ENCODE data around the gene MKX.
A peak's percentile ranks its signal among the peaks of the same experiment; 100 is the strongest.

Gene MKX

GRCh38 chr10:27659786-27660185 is 85.8 kb downstream of the MKX start:
- Histone ChIP-seq H3K27me3 (ENCODE audit: insufficient read depth, low read length, poor library complexity) (no peaks in the 10 kb centered on the region), H3K18ac (ENCODE audit: low read length) (no peak overlapping the region), H4K5ac (ENCODE audit: low read length) (no peak overlapping the region), H2BK15ac (replicated peaks; ENCODE audit: low read depth) (no peak overlapping the region), H3K4ac (ENCODE audit: low read depth, low read length) (no peak overlapping the region), H3K23ac (ENCODE audit: low read length) (no peak overlapping the region), H3K27ac (ENCODE audit: low read depth, low read length) (no peak overlapping the region), H2AK5ac (ENCODE audit: low read length) (no peak overlapping the region), H3K9ac (ENCODE audit: low read length) (no peak overlapping the region), H3K4me2 (ENCODE audit: low read length) (no peak overlapping the region), H2BK5ac (ENCODE audit: low read length) (no peak overlapping the region), H2BK120ac (ENCODE audit: low read depth, low read length) (no peak overlapping the region), H3K56ac (ENCODE audit: low read length) (no peak overlapping the region), H3K4me3 (ENCODE audit: low read length) (no peak overlapping the region), H3K79me1 (ENCODE audit: low read length) (no peaks in the 10 kb centered on the region), H4K8ac (ENCODE audit: low read depth, low read length) (no peak overlapping the region), H3K79me2 (ENCODE audit: control insufficient read depth, insufficient read depth, low read length) (no peaks in the 10 kb centered on the region), H3K36me3 (ENCODE audit: control insufficient read depth, insufficient read depth, low read length) (no peaks in the 10 kb centered on the region), H3K4me1 (ENCODE audit: control insufficient read depth, low read depth, low read length) (no peaks in the 10 kb centered on the region)
- no CpG with 5 or more reads among the region's 6 CpGs for WGBS (ENCODE audit: extremely low coverage, insufficient coverage, low lambda C conversion rate)
- peak; percentile 11 for DNase-seq

- H3K9ac ChIP-seq (ENCODE audit: low read length), result no peak overlapping the region
- H4K8ac ChIP-seq (ENCODE audit: low read depth, low read length), result no peak overlapping the region
- H3K4me2 ChIP-seq (ENCODE audit: low read length), result no peak overlapping the region
- no peak overlapping the region for H4K5ac ChIP-seq (ENCODE audit: low read length)
- H3K27ac ChIP-seq (ENCODE audit: low read depth, low read length), result no peak overlapping the region
- no peaks in the 10 kb centered on the region for H3K27me3 ChIP-seq (ENCODE audit: insufficient read depth, low read length, poor library complexity)
- no peak overlapping the region for H3K56ac ChIP-seq (ENCODE audit: low read length)
- no peak for DNase-seq
- no peak overlapping the region for H2BK15ac ChIP-seq (replicated peaks; ENCODE audit: low read depth)
- no peak overlapping the region for H2AK5ac ChIP-seq (ENCODE audit: low read length)
- H2BK5ac ChIP-seq (ENCODE audit: low read length), result no peak overlapping the region
- no peaks in the 10 kb centered on the region for H3K79me2 ChIP-seq (ENCODE audit: control insufficient read depth, insufficient read depth, low read length)
- no CpG with 5 or more reads among the region's 7 CpGs for WGBS (ENCODE audit: extremely low coverage, insufficient coverage, low lambda C conversion rate)
- no peaks in the 10 kb centered on the region for H3K79me1 ChIP-seq (ENCODE audit: low read length)
- H3K23ac ChIP-seq (ENCODE audit: low read length), result no peak overlapping the region
- no peak overlapping the region for H2BK120ac ChIP-seq (ENCODE audit: low read depth, low read length)
- no peak overlapping the region for H3K18ac ChIP-seq (ENCODE audit: low read length)
- H3K36me3 ChIP-seq (ENCODE audit: control insufficient read depth, insufficient read depth, low read length), result no peaks in the 10 kb centered on the region
- no peak overlapping the region for H3K4me3 ChIP-seq (ENCODE audit: low read length)
- H3K4ac ChIP-seq (ENCODE audit: low read depth, low read length), result no peak overlapping the region
- H3K4me1 ChIP-seq (ENCODE audit: control insufficient read depth, low read depth, low read length), result no peaks in the 10 kb centered on the region
Observed at GRCh38 chr10:27658788-27659187, 86.8 kb downstream of the MKX start.

- no peak overlapping the region for H3K18ac ChIP-seq (ENCODE audit: low read length)
- H3K4me3 ChIP-seq (ENCODE audit: low read length), result no peak overlapping the region
- H3K56ac ChIP-seq (ENCODE audit: low read length), result no peak overlapping the region
- H2AK5ac ChIP-seq (ENCODE audit: low read length), result no peak overlapping the region
- no peaks in the 10 kb centered on the region for H3K79me2 ChIP-seq (ENCODE audit: control insufficient read depth, insufficient read depth, low read length)
- H3K27me3 ChIP-seq (ENCODE audit: insufficient read depth, low read length, poor library complexity), result no peaks in the 10 kb centered on the region
- no peak overlapping the region for H2BK15ac ChIP-seq (replicated peaks; ENCODE audit: low read depth)
- WGBS (ENCODE audit: extremely low coverage, insufficient coverage, low lambda C conversion rate), result no CpG with 5 or more reads among the region's 4 CpGs
- H2BK120ac ChIP-seq (ENCODE audit: low read depth, low read length), result no peak overlapping the region
- no peak overlapping the region for H2BK5ac ChIP-seq (ENCODE audit: low read length)
- no peak overlapping the region for H3K23ac ChIP-seq (ENCODE audit: low read length)
- no peak overlapping the region for H4K5ac ChIP-seq (ENCODE audit: low read length)
- H3K9ac ChIP-seq (ENCODE audit: low read length), result no peak overlapping the region
- no peak for DNase-seq
- H3K79me1 ChIP-seq (ENCODE audit: low read length), result no peaks in the 10 kb centered on the region
- no peak overlapping the region for H3K27ac ChIP-seq (ENCODE audit: low read depth, low read length)
- no peak overlapping the region for H3K4ac ChIP-seq (ENCODE audit: low read depth, low read length)
- no peaks in the 10 kb centered on the region for H3K36me3 ChIP-seq (ENCODE audit: control insufficient read depth, insufficient read depth, low read length)
- no peak overlapping the region for H4K8ac ChIP-seq (ENCODE audit: low read depth, low read length)
- no peaks in the 10 kb centered on the region for H3K4me1 ChIP-seq (ENCODE audit: control insufficient read depth, low read depth, low read length)
- H3K4me2 ChIP-seq (ENCODE audit: low read length), result no peak overlapping the region
Observed at GRCh38 chr10:27655296-27655695, 90.3 kb downstream of the MKX start.

- H3K36me3 ChIP-seq (ENCODE audit: control insufficient read depth, insufficient read depth, low read length), result no peaks in the 10 kb centered on the region
- no peak overlapping the region for H3K27ac ChIP-seq (ENCODE audit: low read depth, low read length)
- no peak overlapping the region for H3K23ac ChIP-seq (ENCODE audit: low read length)
- no peak overlapping the region for H4K5ac ChIP-seq (ENCODE audit: low read length)
- H2BK5ac ChIP-seq (ENCODE audit: low read length), result no peak overlapping the region
- no peak overlapping the region for H3K4me2 ChIP-seq (ENCODE audit: low read length)
- H3K4me1 ChIP-seq (ENCODE audit: control insufficient read depth, low read depth, low read length), result no peaks in the 10 kb centered on the region
- H3K56ac ChIP-seq (ENCODE audit: low read length), result no peak overlapping the region
- H2BK120ac ChIP-seq (ENCODE audit: low read depth, low read length), result no peak overlapping the region
- H3K18ac ChIP-seq (ENCODE audit: low read length), result no peak overlapping the region
- H3K79me2 ChIP-seq (ENCODE audit: control insufficient read depth, insufficient read depth, low read length), result no peaks in the 10 kb centered on the region
- H3K27me3 ChIP-seq (ENCODE audit: insufficient read depth, low read length, poor library complexity), result no peaks in the 10 kb centered on the region
- H3K4ac ChIP-seq (ENCODE audit: low read depth, low read length), result no peak overlapping the region
- no peak overlapping the region for H3K9ac ChIP-seq (ENCODE audit: low read length)
- no peak overlapping the region for H2BK15ac ChIP-seq (replicated peaks; ENCODE audit: low read depth)
- no CpG with 5 or more reads among the region's 6 CpGs for WGBS (ENCODE audit: extremely low coverage, insufficient coverage, low lambda C conversion rate)
- H2AK5ac ChIP-seq (ENCODE audit: low read length), result no peak overlapping the region
- H3K4me3 ChIP-seq (ENCODE audit: low read length), result no peak overlapping the region
- H4K8ac ChIP-seq (ENCODE audit: low read depth, low read length), result no peak overlapping the region
- no peak for DNase-seq
- no peaks in the 10 kb centered on the region for H3K79me1 ChIP-seq (ENCODE audit: low read length)
Observed at GRCh38 chr10:27654284-27654683, 91.3 kb downstream of the MKX start.

- Histone ChIP-seq H3K9ac (ENCODE audit: low read length) (no peak overlapping the region), H3K27me3 (ENCODE audit: insufficient read depth, low read length, poor library complexity) (no peaks in the 10 kb centered on the region), H3K4me3 (ENCODE audit: low read length) (no peak overlapping the region), H3K79me1 (ENCODE audit: low read length) (no peaks in the 10 kb centered on the region), H3K56ac (ENCODE audit: low read length) (no peak overlapping the region), H3K4me1 (ENCODE audit: control insufficient read depth, low read depth, low read length) (no peaks in the 10 kb centered on the region), H3K36me3 (ENCODE audit: control insufficient read depth, insufficient read depth, low read length) (no peaks in the 10 kb centered on the region), H3K27ac (ENCODE audit: low read depth, low read length) (no peak overlapping the region), H4K8ac (ENCODE audit: low read depth, low read length) (no peak overlapping the region), H2BK5ac (ENCODE audit: low read length) (no peak overlapping the region), H3K4ac (ENCODE audit: low read depth, low read length) (no peak overlapping the region), H2BK120ac (ENCODE audit: low read depth, low read length) (no peak overlapping the region), H4K5ac (ENCODE audit: low read length) (no peak overlapping the region), H3K4me2 (ENCODE audit: low read length) (no peak overlapping the region), H2AK5ac (ENCODE audit: low read length) (no peak overlapping the region), H3K79me2 (ENCODE audit: control insufficient read depth, insufficient read depth, low read length) (no peaks in the 10 kb centered on the region), H2BK15ac (replicated peaks; ENCODE audit: low read depth) (no peak overlapping the region), H3K23ac (ENCODE audit: low read length) (no peak overlapping the region), H3K18ac (ENCODE audit: low read length) (no peak overlapping the region)
- WGBS (ENCODE audit: extremely low coverage, insufficient coverage, low lambda C conversion rate), result no CpG with 5 or more reads among the region's 4 CpGs
- no peak for DNase-seq
Observed at GRCh38 chr10:27646604-27647175, 98.9 kb downstream of the MKX start.

GRCh38 chr10:27646194-27646593 is 99.4 kb downstream of the MKX start:
- no peak overlapping the region for H3K27ac ChIP-seq (ENCODE audit: low read depth, low read length)
- H2AK5ac ChIP-seq (ENCODE audit: low read length), result no peak overlapping the region
- H3K18ac ChIP-seq (ENCODE audit: low read length), result no peak overlapping the region
- no CpG with 5 or more reads among the region's 4 CpGs for WGBS (ENCODE audit: extremely low coverage, insufficient coverage, low lambda C conversion rate)
- H2BK5ac ChIP-seq (ENCODE audit: low read length), result no peak overlapping the region
- no peaks in the 10 kb centered on the region for H3K36me3 ChIP-seq (ENCODE audit: control insufficient read depth, insufficient read depth, low read length)
- no peaks in the 10 kb centered on the region for H3K79me2 ChIP-seq (ENCODE audit: control insufficient read depth, insufficient read depth, low read length)
- no peaks in the 10 kb centered on the region for H3K79me1 ChIP-seq (ENCODE audit: low read length)
- no peak overlapping the region for H2BK15ac ChIP-seq (replicated peaks; ENCODE audit: low read depth)
- no peaks in the 10 kb centered on the region for H3K4me1 ChIP-seq (ENCODE audit: control insufficient read depth, low read depth, low read length)
- H3K56ac ChIP-seq (ENCODE audit: low read length), result no peak overlapping the region
- H4K5ac ChIP-seq (ENCODE audit: low read length), result no peak overlapping the region
- no peaks in the 10 kb centered on the region for H3K27me3 ChIP-seq (ENCODE audit: insufficient read depth, low read length, poor library complexity)
- H3K4me2 ChIP-seq (ENCODE audit: low read length), result no peak overlapping the region
- DNase-seq, result no peak
- no peak overlapping the region for H3K9ac ChIP-seq (ENCODE audit: low read length)
- no peak overlapping the region for H3K4me3 ChIP-seq (ENCODE audit: low read length)
- H4K8ac ChIP-seq (ENCODE audit: low read depth, low read length), result no peak overlapping the region
- H3K23ac ChIP-seq (ENCODE audit: low read length), result no peak overlapping the region
- H2BK120ac ChIP-seq (ENCODE audit: low read depth, low read length), result no peak overlapping the region
- no peak overlapping the region for H3K4ac ChIP-seq (ENCODE audit: low read depth, low read length)
